ENCODE data around the gene CEACAM18.

DNA sequence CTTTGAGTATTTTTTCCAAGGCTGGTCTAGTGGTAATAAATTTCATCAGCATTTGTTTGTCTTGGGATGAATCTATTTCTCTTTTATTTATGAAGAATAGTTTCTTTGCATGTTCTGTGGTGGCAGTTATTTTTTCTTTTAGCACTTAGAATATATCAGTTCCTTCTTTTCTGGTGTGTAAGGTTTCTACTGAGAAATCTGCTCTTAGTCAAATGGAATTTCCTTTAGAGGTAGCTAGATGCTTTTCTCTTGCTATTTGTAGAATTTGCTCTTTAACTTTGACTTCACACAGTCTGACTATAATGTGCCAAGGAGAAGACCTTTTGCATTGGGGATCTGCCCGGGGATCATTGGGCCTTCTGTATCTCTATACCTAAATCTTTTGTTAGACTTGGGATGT is 57.2 kb downstream of the CEACAM18 start:
- TF ChIP-seq, protein P1, sequence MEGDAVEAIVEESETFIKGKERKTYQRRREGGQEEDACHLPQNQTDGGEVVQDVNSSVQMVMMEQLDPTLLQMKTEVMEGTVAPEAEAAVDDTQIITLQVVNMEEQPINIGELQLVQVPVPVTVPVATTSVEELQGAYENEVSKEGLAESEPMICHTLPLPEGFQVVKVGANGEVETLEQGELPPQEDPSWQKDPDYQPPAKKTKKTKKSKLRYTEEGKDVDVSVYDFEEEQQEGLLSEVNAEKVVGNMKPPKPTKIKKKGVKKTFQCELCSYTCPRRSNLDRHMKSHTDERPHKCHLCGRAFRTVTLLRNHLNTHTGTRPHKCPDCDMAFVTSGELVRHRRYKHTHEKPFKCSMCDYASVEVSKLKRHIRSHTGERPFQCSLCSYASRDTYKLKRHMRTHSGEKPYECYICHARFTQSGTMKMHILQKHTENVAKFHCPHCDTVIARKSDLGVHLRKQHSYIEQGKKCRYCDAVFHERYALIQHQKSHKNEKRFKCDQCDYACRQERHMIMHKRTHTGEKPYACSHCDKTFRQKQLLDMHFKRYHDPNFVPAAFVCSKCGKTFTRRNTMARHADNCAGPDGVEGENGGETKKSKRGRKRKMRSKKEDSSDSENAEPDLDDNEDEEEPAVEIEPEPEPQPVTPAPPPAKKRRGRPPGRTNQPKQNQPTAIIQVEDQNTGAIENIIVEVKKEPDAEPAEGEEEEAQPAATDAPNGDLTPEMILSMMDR (IDR thresholded peaks at IDR 0.05) = no peak
- no peak for TF ChIP-seq EP300 (IDR thresholded peaks at IDR 0.05)
- TF ChIP-seq, protein P2, sequence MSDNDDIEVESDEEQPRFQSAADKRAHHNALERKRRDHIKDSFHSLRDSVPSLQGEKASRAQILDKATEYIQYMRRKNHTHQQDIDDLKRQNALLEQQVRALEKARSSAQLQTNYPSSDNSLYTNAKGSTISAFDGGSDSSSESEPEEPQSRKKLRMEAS (IDR thresholded peaks at IDR 0.05) = no peak
- TF ChIP-seq, protein P3, sequence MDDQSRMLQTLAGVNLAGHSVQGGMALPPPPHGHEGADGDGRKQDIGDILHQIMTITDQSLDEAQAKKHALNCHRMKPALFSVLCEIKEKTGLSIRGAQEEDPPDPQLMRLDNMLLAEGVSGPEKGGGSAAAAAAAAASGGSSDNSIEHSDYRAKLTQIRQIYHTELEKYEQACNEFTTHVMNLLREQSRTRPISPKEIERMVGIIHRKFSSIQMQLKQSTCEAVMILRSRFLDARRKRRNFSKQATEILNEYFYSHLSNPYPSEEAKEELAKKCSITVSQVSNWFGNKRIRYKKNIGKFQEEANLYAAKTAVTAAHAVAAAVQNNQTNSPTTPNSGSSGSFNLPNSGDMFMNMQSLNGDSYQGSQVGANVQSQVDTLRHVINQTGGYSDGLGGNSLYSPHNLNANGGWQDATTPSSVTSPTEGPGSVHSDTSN (IDR thresholded peaks at IDR 0.05) = no peak
- no peak for TF ChIP-seq HOXA7 (CRISPR knock-in tag; IDR thresholded peaks at IDR 0.05)
- TF ChIP-seq PHF8 (IDR thresholded peaks at IDR 0.05; ENCODE audit: borderline replicate concordance, low read depth) = no peak
- TF ChIP-seq CHD2 (IDR thresholded peaks at IDR 0.05; ENCODE audit: low read length, partially characterized antibody) = no peak
- no peak for TF ChIP-seq CEBPB (IDR thresholded peaks at IDR 0.05)
- TF ChIP-seq JUN (IDR thresholded peaks at IDR 0.05) = no peak
- TF ChIP-seq POLR2A (IDR thresholded peaks at IDR 0.05; ENCODE audit: low read length) = no peak
- TF ChIP-seq NR3C1 (IDR thresholded peaks at IDR 0.05) = no peak
